CD1c-positive myeloid dendritic cell (primary cell): ENCODE measurements around the gene TMEM255A.
"Not testable (repeated sequence)": the region's sequence is repeated elsewhere in the genome, so short reads cannot be mapped to it uniquely, and the experiment has no call there.

Source experiments
- DNase-seq: peaks from one replicate; pipeline ENCODE4 v3.0.0-alpha.2; 2016; ENCODE audit errors: extremely low spot score

The TMEM255A gene

DNA sequence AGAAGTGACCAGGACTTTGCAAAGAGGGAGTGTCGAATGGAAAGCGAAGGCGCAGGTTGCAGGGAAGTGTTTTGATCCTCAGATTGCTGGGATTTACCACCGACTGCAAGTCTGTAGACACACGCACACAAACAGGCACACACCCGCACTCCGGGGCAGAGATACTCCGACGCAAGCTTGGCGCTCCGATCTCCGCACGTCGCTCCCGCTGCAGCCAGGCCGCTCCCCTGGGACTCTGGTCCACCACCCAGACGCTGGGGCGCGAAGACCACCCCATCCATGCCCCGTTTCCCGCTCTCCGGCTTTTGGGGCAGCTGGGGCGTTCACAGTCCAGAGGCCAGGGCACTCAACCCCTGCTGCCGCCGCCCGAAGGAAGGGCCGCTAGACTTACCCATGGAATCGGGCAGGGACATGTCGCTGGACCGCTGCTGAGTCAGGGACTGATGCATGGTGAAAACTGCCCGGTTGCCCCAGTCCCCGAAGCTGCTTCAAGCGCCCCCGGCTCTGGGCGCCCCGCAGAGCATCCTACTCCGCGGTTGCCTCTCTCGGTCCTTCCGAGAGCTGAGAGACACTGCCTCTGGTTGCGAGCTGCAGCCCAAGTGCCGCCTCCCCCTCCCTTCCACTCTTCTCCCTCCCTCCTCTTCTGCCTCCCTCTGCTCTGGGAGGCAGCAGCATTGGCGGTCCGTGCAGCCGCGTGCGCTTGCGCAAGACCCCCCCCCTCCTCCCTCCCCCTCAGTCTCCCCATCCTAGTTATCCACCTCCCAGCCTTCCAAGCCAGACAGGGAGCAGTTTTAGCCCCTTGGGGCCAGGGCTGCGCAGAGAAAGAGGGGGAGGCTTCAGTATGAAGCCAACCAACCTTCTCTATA is at the start of gene TMEM255A:
Gene TMEM255A (minus strand): TSS at position 601 of the 866 bp plus-strand sequence. CDS start 152 bp downstream, at position 449.
- DNase-seq, result no peak

DNA sequence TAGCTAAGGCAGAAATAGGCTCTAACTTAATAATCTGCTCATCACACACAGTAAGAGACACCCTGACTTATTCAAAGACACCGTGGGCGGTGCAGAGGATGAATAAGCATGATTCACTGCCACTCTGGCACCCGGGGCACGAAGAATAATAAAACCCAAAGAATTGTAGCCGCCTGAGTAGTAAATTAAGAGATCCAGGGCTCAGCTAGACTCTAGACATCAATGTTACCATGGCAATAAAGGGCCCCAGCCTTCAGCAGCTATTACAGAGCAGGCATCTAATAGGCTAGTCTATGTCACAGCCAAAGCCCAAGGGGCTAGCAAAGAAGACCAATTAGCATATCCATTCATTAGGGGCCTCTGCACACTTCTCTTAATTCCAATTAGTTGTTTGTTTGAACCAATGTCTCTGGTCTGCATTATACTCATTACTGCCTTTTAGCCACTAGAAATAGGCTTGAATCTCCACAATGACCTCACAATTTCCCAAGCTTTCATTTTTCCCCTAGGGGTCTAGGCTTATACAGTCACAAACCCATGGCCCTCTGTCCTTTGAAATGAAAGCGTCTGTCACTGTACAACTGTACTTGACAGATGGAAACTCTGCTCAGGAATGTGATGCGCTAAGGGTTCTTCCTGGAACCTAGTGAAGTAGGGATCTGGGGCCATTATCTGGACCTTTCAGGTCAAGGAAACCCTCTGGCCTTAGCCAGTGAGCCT is 47.6 kb upstream of the TMEM255A start:
- DNase-seq, result peak; percentile 21

- no peak for DNase-seq
These were observed 45.9 kb upstream of the TMEM255A start for GRCh38 chrX:120357186-120357585.

GRCh38 chrX:120356084-120356483 is 44.8 kb upstream of the TMEM255A start:
- no peak for DNase-seq

GRCh38 chrX:120350450-120351138 is 39.3 kb upstream of the TMEM255A start:
- DNase-seq, result no peak

GRCh38 chrX:120344566-120344965 is 33.3 kb upstream of the TMEM255A start:
- DNase-seq, result not testable (repeated sequence)

DNA sequence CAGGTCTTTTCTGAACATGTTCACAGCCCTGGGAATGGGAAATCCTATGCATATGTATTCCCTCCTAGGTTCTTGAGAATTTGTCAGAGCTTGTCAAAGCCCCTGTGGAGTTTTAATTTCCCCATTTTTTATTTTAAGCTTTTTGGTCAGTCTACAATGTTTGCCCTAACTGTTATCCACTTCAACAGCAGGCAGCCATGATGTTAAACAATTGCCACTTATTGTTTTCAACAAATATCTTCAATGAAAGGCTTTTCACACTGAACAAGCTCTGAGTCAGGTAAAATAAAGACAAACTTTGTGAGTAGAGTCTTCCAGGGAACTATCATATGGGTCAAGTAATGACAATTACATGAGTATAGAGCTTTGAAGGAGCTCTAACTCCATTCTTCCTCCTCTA is 25.6 kb upstream of the TMEM255A start:
- DNase-seq, result no peak

DNA sequence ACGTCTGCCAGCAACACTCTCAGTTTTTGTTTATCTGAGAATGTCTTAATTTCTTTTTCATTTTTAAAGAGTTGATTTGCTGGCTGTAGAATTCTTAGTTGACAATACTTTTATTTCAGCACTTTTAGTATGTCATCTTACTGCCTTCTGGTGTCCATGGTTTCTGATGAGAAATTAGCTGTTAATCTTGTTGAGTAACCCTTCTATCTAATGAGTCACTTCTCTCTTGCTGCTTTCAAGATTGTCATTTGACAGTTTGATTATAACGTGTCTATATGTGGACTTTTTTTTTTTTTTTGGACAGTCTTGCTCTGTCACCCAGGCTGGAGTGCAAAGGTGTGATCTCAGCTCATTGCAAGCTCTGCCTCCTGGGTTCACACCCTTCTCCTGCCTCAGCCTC is 24.0 kb upstream of the TMEM255A start:
- peak; percentile 14 for DNase-seq

DNA sequence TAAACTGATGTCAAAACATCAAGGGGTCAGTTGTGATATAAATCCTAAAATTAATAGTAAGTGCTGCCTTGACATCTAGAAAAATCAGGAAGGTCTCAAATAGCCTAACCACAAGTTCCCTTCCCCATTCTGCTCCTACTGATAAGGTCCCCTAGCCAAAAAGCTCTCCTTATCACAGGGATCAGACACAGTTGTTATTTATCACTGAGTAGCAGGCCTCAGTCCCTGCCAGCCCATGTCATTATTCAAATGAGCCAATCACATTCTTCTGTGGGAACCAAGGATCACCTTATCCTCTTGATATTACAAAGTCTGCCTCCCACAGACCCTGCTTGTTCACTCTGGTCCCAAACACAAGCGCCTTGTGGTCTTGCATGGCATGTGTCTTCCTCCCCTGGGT is 23.3 kb upstream of the TMEM255A start:
- DNase-seq, result no peak

DNA sequence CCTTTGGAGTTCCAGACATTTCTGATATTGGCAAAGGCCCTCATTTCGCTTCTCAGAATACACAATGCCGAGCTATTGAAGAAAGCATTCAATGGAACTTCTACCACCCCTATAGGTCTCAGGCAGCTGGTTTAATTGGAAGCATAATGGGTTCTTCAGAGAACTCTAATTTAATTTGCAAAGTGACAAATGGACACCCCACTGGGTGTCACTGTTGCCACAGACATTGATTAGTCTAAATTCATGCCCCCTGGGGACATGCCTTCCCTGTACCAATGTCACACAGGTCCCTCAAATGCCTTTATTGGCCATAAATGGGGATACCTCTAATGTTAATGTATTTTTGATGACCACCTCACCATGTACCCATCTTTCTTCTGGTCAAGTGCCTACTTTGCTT is 22.9 kb upstream of the TMEM255A start:
- no peak for DNase-seq

DNA sequence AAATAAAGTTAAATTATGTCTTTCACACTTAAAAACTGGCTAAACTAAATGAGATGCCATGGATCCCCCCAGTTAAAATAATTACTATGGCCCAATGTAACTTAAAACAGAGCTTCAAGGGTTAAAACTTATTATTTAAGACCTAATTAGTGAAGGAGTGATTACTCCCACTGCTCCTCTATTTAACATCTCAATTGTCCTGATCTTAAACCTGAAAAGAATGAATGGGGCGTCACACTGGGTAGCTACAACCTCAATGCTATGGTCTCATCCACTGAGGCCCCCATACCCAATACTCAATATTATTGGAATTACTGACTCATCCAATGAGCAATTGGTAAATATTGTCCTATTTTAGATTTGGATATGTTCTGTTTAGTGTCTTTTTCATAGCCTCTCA is 21.1 kb upstream of the TMEM255A start:
- no peak for DNase-seq

DNA sequence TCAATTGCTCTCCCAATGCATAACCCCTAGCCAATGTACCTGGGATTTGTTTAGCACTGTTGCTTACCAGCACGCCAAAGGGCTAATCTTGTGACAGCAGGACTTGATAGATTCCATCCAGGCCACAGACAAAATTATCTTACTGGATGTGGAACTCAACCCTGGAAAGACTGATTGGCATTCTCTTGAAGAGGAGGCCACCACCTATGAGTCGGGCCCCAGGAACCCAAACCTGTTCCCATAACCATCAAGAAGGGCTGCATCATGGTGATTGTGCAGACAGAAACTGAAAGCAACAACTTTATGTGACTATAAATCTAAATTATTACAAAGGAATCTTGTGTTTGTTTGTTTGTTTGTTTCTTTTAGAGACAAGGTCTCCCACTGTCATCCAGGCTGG is 19.9 kb upstream of the TMEM255A start:
- no peak for DNase-seq

DNA sequence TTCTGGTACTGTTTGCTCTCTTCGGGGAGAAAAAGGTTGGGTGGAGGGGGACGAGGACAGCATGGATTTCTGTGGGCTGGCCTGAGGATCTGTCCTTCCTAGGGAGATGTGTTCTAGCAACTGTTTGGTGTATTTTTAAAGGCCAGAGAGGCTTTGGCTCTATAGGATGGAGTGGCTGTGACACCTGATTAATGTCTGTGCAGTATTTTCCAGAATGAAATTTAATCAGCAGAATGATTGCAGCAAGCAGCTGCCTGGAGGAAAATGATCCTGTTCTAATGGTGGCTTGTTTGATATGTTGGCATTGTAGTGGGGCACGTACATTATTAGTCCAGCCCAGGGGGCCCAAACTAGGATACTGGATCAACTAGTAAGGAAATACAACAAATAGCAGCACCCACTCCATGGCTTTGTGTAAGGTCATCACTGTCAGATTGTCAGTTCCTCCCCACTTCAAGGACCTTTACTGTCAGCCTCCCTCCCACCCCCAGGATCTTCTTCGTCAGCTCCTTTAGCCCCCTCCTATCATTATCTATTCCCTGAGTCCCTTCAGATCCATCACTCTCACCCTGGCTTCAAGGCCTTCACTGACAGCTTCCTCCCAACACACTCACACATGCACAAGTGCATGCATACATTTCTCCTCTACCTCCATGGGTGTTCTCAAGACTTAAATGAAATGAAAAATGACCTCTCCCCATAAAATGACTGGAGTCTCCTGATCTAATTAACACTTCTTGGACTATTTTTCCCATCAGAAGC is 10.4 kb upstream of the TMEM255A start:
- no peak for DNase-seq

GRCh38 chrX:120318411-120318810 is 7.2 kb upstream of the TMEM255A start:
- no peak for DNase-seq

- DNase-seq, result no peak
These were observed 5.5 kb upstream of the TMEM255A start for GRCh38 chrX:120316587-120317283.

GRCh38 chrX:120315776-120316175 is 4.5 kb upstream of the TMEM255A start:
- DNase-seq, result no peak

DNA sequence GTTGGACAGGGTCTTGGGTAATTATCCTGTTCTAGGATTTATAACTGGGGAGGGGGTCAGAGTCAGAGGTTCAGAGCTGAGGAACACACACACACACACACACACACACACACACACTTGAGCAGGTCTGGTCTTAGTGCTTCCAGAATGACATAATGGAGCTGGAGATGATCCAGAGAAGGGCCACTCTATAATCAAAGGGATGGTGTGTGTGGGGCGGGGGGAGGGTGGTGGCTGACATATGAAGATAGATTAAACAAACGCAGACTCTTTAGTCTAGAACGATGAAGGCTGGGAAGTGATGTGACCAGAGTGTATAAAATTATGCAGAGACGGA is 434 bp upstream of the TMEM255A start:
- DNase-seq, result no peak

GRCh38 chrX:120309873-120310705 is 1.2 kb downstream of the TMEM255A start:
- DNase-seq, result no peak

DNA sequence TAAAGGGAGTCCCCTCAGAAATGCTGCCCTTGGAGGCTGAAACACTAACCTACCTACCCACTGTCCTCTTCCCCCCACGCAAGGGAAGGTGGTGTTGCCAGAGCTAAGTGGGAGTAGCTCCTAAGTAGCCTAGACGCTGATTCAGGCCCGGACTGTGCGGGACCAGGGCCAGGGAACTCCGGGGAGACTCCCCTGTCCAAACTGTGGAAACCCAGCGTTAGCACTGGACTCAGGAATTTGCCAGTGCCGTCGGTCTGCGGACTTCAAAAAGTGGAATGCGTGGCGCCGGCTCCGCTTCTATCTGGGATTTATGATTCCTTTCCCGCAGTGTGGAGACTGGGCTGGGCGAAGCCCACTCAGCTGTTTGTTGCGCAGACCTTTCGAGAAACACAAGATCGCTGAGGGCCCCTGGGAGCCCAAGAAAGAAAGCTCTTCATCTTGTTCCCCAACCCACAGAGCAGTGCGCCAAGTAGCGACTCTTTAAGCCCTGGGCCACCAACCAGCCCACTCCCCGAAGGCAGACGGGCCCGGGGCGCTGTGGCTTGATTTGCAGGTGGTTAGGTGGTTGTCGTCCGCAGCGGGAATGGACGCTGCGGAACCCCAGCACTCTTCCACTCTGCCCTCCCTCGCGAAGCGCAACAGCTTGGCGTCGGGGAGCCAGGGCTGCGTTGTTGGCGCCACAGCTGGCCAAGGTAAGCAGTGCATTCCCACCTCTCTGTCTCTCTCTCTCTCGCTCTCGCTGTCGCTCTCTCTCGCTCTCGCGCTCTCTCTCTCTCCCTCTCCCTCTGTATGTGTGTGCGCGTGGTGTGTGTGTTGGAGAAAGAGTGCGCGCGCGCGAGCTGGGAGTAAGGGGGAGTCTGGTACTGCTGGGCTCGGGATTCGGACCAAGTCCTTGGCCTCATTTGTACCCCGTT is 2.0 kb downstream of the TMEM255A start:
- peak; percentile 47 for DNase-seq
